Measurements from ENCODE around the gene PCDHA7. TPM values are rescaled to one million over a fixed set of nuclear protein-coding genes. Genes with fewer than 3 reads are reported as not detected.

The PCDHA7 gene
- total and polyA plus RNA-seq, 2 of the 4 experiments (the other 2 are of a cell fraction) = 0.10 to 0.18 TPM

DNA sequence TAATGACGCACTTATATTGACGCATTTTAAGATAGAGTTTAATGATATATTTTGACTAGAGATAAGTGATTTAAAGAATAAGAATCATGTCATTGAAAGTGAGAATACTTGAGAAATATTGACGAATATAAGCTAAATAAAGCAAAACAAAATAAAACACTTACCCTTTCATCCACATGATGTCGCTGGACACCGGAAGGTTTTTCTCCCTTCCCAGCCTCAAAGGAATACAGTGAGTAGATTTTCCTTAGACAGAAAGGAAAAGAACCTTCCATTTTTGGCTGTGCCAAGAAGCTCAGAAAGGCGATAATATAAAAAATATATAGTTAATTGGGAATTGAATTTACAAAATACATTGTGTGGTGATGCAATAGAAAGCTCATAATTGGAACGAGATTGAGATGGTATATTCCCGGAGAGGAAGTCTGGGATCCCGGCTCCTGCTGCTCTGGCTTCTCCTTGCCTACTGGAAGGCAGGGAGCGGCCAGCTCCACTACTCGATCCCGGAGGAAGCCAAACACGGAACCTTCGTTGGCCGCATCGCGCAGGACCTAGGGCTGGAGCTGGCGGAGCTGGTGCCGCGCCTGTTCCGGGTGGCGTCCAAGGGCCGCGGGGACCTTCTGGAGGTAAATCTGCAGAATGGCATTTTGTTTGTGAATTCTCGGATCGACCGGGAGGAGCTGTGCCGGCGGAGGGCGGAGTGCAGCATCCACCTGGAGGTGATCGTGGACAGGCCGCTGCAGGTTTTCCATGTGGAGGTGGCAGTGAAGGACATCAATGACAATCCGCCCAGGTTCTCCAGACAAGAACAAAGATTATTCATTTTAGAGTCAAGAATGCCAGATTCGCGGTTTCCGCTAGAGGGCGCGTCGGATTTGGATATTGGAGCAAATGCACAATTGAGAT lies 12.4 kb upstream of the PCDHA7 start, which contains the start of gene PCDHA5:
TSS of gene PCDHA5 (plus strand) at position 239 of the 906 bp plus-strand sequence.
- H4K20me1 ChIP-seq (ENCODE audit: insufficient read depth, low read length) = no peaks in the 10 kb centered on the region
- H3K23ac ChIP-seq (ENCODE audit: low read depth, low read length) = no peak within 1 kb of the TSS
- H2BK120ac ChIP-seq (ENCODE audit: low read depth, low read length) = no peak within 1 kb of the TSS
- H2AFZ ChIP-seq (replicated peaks; ENCODE audit: low read length, poor library complexity) = no peak within 1 kb of the TSS
- H3K4ac ChIP-seq (ENCODE audit: low read depth, low read length) = no peak within 1 kb of the TSS
- no peak within 1 kb of the TSS for H3K14ac ChIP-seq (replicated peaks; ENCODE audit: low read depth, low read length)
- H3K27ac ChIP-seq (ENCODE audit: insufficient read depth, low read length) = no peak within 1 kb of the TSS
- no peak within 1 kb of the TSS for H2BK15ac ChIP-seq (ENCODE audit: low read depth, low read length)
- no peak within 1 kb of the TSS for H3K56ac ChIP-seq (ENCODE audit: extremely low read depth, insufficient read depth, low read length)
- intact Hi-C loops (cut with micrococcal nuclease) (no loop called here), in situ Hi-C loops (cut with MboI; ENCODE audit: low sequenced_read_pairs) (no loop called here), dilution Hi-C loops (cut with HindIII; ENCODE audit: low sequenced_read_pairs, unreplicated experiment) (no loop called here)
- H4K91ac ChIP-seq (ENCODE audit: insufficient read depth, low read depth, low read length) = no peak within 1 kb of the TSS
- no peak within 1 kb of the TSS for H2AK5ac ChIP-seq (ENCODE audit: low read depth, low read length)
- H3K4me3 ChIP-seq (ENCODE audit: insufficient read depth, low read depth, low read length) = no peak within 1 kb of the TSS
- H3K36me3 ChIP-seq (ENCODE audit: control insufficient read depth, insufficient read depth, low read length) = no peaks in the 10 kb centered on the region
- ATAC-seq (ENCODE audit: low read depth) = no peak
- H4K5ac ChIP-seq (ENCODE audit: low read depth, low read length) = no peak within 1 kb of the TSS
- no peak within 1 kb of the TSS for H3K18ac ChIP-seq (ENCODE audit: low read depth, low read length)
- no peaks in the 10 kb centered on the region for H3K27me3 ChIP-seq (ENCODE audit: control insufficient read depth, insufficient read depth, low read length)
- TF ChIP-seq, protein P1, sequence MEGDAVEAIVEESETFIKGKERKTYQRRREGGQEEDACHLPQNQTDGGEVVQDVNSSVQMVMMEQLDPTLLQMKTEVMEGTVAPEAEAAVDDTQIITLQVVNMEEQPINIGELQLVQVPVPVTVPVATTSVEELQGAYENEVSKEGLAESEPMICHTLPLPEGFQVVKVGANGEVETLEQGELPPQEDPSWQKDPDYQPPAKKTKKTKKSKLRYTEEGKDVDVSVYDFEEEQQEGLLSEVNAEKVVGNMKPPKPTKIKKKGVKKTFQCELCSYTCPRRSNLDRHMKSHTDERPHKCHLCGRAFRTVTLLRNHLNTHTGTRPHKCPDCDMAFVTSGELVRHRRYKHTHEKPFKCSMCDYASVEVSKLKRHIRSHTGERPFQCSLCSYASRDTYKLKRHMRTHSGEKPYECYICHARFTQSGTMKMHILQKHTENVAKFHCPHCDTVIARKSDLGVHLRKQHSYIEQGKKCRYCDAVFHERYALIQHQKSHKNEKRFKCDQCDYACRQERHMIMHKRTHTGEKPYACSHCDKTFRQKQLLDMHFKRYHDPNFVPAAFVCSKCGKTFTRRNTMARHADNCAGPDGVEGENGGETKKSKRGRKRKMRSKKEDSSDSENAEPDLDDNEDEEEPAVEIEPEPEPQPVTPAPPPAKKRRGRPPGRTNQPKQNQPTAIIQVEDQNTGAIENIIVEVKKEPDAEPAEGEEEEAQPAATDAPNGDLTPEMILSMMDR (conservative IDR thresholded peaks at IDR 0.05; ENCODE audit: low read depth, low read length) = peak; percentile 33; the same call in 1 of the 2 replicates
- TF ChIP-seq RCOR1 (IDR thresholded peaks at IDR 0.05; ENCODE audit: insufficient replicate concordance, low read length) = no peak
- TF ChIP-seq RFX5 (IDR thresholded peaks at IDR 0.05; ENCODE audit: low read depth, low read length) = no peak
- no peak within 1 kb of the TSS for H2BK5ac ChIP-seq (ENCODE audit: low read depth, low read length, poor library complexity, severe bottlenecking)
- ChIA-PET POLR2A (ENCODE audit: unreplicated experiment) (no interaction called here), CTCF (interaction anchor here (0.6 kb wide), 1 partner anchor 31 kb away, joined by 3 read pairs; no protein-coding TSS in a partner anchor)
- no peak for DNase-seq
- H3K4me2 ChIP-seq (ENCODE audit: low read depth, low read length) = no peak within 1 kb of the TSS
- peaks cover 9% of the 10 kb centered on the region for H3K9me3 ChIP-seq (ENCODE audit: control insufficient read depth, insufficient read depth, low read length)
- H2BK20ac ChIP-seq (ENCODE audit: low read depth, low read length) = no peak within 1 kb of the TSS
- 22% methylated on average over 17 of the region's 39 CpGs; no CpG with 5 or more reads in 1 of the 2 experiments for WGBS, 2 experiments (ENCODE audit: extremely low coverage in 2 of 2, insufficient read length in 1 of 2)
- H3K79me1 ChIP-seq (ENCODE audit: low read depth in 1 of 2, low read length in 2 of 2) = no peaks in the 10 kb centered on the region
- H4K8ac ChIP-seq (ENCODE audit: low read depth in 2 of 2, low read length in 2 of 2) = no peak within 1 kb of the TSS
- H3K4me1 ChIP-seq (ENCODE audit: control insufficient read depth, insufficient read depth, low read length) = no peaks in the 10 kb centered on the region
- no peak within 1 kb of the TSS for H3K9ac ChIP-seq (ENCODE audit: low read depth, low read length)
- no peak within 1 kb of the TSS for H2AK9ac ChIP-seq (replicated peaks; ENCODE audit: low read depth, low read length, poor library complexity)
- BruUV-seq (replicated peaks) = no TSS peak
- H3K9me1 ChIP-seq (ENCODE audit: insufficient read depth, low read length) = no peaks in the 10 kb centered on the region

All from IMR-90 (cell line).